ENCODE data around the gene CHEK1. TPM values are rescaled to one million over a fixed set of nuclear protein-coding genes. Genes with fewer than 3 reads are reported as not detected.

The CHEK1 gene
- total RNA-seq, 1 experiment from 2014 or later: 61.2 TPM

DNA sequence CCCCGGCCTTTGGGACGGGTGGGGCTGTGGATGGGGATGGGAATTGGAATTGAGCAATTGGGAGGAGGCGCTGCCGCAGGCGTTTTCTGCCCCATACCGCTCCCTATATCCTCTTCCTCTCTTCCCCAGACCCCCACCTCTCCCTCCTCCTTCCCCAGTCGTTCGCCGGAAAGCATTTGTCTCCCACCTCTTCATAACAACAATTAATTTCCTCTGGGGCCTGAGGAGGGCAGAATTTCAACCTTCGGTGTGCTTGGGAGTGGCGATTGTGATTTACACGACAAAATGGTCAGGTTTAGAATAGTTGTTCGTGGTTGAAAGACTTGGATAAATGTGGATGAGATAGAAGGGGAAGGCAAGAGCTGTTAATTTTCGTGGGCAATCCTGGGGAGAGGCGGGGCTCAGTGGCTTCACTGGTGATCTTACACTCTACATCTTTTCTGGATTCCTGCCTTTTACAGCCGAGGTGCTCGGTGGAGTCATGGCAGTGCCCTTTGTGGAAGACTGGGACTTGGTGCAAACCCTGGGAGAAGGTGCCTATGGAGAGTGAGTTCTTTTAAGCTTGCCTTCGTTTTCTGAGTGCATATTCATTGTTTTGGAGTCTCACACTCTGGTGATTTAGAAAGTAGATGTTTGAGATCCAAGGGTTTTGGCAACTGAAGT, 1.5 kb downstream of the CHEK1 start:
- DNase-seq (ENCODE audit: low read depth): peak; percentile 93

GRCh38 chr11:125627236-125627910, 2.4 kb downstream of the CHEK1 start:
- DNase-seq (ENCODE audit: low read depth): no peak

DNA sequence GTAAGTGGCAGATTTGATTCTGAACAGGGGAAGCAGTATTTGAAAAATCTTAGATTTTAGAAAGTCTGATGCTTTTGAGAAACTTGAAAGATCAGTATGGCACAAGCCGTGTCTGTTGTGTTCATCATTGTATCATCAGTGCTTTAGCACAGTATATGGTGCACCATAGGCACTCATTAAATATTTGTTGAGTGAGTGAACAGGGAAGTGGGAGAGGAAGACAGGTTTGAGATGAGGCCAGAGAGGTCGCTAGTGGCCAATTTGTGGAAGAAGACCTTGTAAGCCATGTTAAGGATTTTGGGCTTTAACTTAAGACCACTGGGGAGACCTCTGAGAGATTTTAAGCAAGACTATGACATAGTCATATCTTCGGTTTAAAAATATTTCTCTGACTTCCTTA, 12.9 kb downstream of the CHEK1 start:
- DNase-seq (ENCODE audit: low read depth): no peak

DNA sequence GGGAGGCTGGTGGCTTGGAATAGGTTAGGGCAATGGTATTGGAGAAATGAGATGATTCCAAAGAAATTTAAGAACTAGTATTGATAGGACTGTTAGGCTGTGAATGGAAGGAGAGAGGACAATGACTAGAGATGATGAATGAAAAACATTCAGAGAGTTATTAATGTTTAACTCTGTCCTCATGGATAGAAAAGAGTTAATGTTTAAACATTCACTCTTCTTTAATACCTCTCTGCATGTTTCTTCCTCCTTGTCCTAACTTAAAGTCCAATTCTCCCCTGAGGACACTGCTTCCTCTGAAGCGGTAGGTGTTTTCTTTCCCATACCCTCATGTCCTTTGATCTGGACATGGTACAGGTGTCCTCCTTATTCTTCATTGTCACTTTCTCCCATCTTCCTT, 13.4 kb downstream of the CHEK1 start:
- no peak for DNase-seq (ENCODE audit: low read depth)

- no peak for DNase-seq (ENCODE audit: low read depth)
These were observed 20.9 kb downstream of the CHEK1 start for GRCh38 chr11:125645871-125646270.

- no peak for DNase-seq (ENCODE audit: low read depth)
These were observed 24.7 kb downstream of the CHEK1 start for GRCh38 chr11:125649465-125650166.

- DNase-seq (ENCODE audit: low read depth): no peak
These were observed 37.7 kb downstream of the CHEK1 start for GRCh38 chr11:125662689-125663088.

DNA sequence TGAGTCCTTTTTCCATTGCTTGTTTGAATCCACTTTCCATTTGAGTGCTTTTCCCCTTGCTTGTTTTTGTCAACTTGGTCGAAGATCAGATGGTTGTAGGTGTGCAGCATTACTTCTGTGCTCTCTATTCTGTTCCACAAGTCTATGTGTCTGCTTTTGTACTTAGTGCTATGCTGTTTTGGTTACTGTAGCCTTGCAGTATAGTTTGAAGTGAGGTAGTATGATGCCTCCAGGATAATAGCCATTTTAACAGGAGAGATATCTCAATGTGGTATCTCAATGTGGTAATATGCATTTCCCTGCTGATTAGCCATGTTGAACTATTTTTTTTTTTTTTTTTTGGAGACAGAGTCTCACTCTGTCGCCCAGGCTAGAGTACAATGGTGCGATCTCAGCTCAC, 38.9 kb downstream of the CHEK1 start:
- DNase-seq (ENCODE audit: low read depth): peak; percentile 14

- DNase-seq (ENCODE audit: low read depth): no peak
These were observed 42.2 kb downstream of the CHEK1 start for GRCh38 chr11:125667151-125667550.

DNA sequence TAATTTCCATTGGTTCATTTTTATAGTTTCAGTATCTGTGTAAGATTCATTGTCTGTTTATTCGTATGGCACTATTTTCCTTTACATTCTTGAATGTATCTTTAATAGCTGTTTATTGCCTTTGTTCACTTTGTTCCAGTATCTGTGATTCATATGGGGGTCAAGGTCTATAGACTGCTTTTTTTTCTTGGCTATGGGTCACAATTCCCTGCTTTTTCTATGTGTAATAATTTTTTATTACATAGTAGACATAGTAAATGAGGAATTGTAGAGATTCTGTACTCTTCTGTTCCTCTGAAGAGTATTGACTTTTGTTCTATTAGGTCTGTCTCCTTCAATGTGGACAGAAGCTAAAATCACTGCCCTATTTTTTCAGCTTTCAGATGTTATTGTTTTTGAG, 45.2 kb downstream of the CHEK1 start:
- no peak for DNase-seq (ENCODE audit: low read depth)

DNA sequence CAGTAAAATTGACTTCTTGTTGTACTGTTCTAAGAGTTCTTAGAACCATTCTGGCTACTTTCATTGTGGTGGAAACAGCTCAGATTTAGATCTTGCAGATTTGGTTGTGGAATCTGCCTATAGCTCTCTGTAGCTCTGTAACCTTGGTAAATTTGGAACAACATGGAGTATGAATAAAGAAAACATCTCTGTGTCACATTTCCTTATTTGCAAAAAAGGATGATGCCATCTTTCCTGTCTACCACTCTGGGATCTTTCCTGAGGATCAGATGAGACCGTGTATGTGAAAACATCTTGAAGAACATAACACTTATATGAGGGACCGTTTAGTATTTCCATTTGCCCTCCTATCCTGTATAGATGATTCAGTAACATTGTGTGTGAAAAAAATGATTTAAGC, 46.6 kb downstream of the CHEK1 start:
- no peak for DNase-seq (ENCODE audit: low read depth)

GRCh38 chr11:125674210-125674609, 49.2 kb downstream of the CHEK1 start:
- no peak for DNase-seq (ENCODE audit: low read depth)

GRCh38 chr11:125675196-125675595, 50.2 kb downstream of the CHEK1 start:
- DNase-seq (ENCODE audit: low read depth): no peak

DNA sequence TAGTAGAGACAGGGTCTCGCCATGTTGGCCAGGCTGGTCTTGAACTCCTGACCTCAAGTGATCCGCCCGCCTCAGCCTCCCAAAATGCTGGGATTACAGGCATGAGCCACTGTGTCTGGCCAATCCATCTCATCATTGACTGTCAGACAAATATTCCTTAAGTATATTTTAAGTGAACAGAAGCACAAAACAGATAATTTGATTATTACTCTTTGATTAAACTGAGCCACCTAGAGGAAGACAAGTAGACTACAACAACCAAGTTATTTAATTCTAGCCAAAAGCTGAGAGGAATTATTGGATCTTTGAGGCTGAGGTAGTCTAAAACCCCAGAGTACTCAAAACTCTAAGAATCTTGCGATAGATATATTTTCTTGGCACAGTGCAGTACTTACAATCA, 54.4 kb downstream of the CHEK1 start:
- no peak for DNase-seq (ENCODE audit: low read depth)

DNA sequence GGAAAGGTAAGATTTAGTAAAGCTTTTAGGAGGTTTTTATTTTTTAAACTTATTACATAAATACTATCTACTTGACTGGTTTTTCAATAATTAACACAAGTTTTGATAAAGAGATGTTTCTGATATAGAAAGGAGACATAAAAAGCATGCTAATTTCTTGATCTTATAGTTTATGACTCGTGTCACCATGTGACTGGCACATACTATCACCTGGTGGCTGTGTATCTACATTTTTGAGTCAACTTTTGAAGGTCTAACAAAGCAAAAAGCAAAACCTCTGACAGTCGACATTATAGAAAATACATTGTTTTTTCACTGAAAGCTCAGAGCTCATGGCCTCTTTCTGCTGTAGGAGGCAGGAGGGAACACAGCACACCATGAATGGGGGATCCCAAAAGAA, 54.9 kb downstream of the CHEK1 start:
- no peak for DNase-seq (ENCODE audit: low read depth)

GRCh38 chr11:125680747-125681146, 55.8 kb downstream of the CHEK1 start, which contains the start of gene ACRV1:
Gene ACRV1 (minus strand): TSS chr11:125680847. CDS start chr11:125680780, 67 bp downstream.
- DNase-seq (ENCODE audit: low read depth): no peak

- no peak for DNase-seq (ENCODE audit: low read depth)
These were observed 60.3 kb downstream of the CHEK1 start for GRCh38 chr11:125685228-125685627.

- DNase-seq (ENCODE audit: low read depth): no peak
These were observed 63.1 kb downstream of the CHEK1 start for GRCh38 chr11:125688066-125688465.

DNA sequence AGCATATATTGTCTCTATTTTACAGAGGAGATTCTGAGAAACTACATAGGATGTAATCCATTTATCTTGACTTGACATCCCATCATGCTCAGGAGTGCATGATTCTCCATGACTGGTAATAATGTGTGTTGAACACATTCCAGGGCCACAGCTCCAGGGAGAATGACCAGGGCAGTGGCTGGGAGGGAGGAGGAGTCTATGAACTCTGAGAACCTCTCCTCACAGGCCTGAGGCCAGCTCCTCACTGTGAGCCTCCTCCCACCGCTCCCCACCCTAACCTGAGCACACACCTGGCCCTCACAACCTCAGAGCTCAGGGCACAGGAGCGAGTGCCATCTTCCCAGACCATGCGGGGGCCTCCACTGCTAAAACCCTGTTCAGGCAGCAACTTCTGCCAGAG, 63.7 kb downstream of the CHEK1 start:
- DNase-seq (ENCODE audit: low read depth): no peak

DNA sequence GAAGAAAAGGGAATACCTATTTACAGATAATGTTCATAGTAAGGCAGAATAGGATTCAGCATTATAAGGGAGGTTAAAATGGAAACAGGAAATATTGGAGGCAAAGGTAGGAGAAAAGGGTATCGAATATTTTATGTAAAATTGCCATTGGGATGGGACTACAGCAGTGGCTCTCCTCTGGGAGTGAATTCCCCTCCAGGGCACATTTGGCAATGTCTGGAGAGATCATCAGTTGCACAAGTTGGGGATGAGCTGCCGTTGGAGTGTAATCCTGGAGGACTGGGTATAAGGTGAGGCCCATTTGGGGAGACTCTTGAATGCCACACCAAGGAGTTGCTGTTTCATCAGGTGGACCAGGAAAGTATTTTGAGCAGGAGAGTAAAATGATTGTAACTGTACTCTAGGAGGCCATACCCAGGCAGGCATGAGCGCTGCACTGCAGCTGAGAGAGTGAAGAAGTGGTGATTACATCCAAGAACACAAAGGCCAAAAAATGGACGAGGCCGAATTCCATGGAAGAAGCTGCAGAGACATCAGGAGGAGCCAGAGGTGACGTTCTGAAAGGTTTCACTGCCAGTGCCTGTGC, 64.4 kb downstream of the CHEK1 start:
- DNase-seq (ENCODE audit: low read depth): no peak

DNA sequence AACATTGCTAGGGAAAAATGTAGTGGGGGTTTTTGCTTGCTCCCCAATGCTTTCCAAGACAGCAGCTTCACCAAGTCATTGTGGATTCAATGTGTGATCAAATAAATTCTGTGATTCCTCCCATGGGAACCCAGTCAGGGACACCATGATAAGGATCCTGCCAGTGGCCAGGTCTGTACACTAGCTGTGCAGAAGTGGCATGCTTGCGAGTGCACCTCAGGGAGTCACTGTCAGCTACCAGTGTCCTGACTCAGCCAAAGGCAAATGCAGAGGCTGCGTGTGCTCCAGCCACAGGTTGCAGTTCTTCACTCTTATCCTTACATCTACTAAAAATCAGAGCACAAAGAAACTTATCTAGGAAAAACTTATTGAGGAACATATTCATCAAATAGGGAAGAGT, 65.0 kb downstream of the CHEK1 start:
- DNase-seq (ENCODE audit: low read depth): no peak

GRCh38 chr11:125692887-125693286, 67.9 kb downstream of the CHEK1 start:
- no peak for DNase-seq (ENCODE audit: low read depth)
